ENCODE results near the gene SYCP3. TPM values are rescaled to one million over a fixed set of nuclear protein-coding genes. Genes with fewer than 3 reads are reported as not detected.
A peak's percentile ranks its signal among the peaks of the same experiment; 100 is the strongest.

Gene SYCP3
- total RNA-seq, 1 donor from 2014 or later: 0.64 TPM

- Histone ChIP-seq H3K9me3 (no peaks in the 10 kb centered on the region), H3K27ac (no peak overlapping the region), H3K4me1 (no peaks in the 10 kb centered on the region), H3K27me3 (no peaks in the 10 kb centered on the region), H3K4me3 (no peak overlapping the region), H3K36me3 (peaks cover 38% of the 10 kb centered on the region)
- no peak for TF ChIP-seq CTCF (IDR thresholded peaks at IDR 0.05)
- DNase-seq (no peak), ATAC-seq (no peak)
- intact Hi-C loops (cut with DNase I): no loop called here
Observed at GRCh38 chr12:101729842-101730241, 9.4 kb downstream of the SYCP3 start.

GRCh38 chr12:101727098-101727497 is 12.2 kb downstream of the SYCP3 start:
- Histone ChIP-seq H3K27ac (no peak overlapping the region), H3K9me3 (no peaks in the 10 kb centered on the region), H3K36me3 (peaks cover 53% of the 10 kb centered on the region), H3K27me3 (no peaks in the 10 kb centered on the region), H3K4me3 (no peak overlapping the region), H3K4me1 (no peaks in the 10 kb centered on the region)
- DNase-seq: no peak
- no peak for TF ChIP-seq CTCF (IDR thresholded peaks at IDR 0.05)
- intact Hi-C loops (cut with DNase I): no loop called here
- ATAC-seq: no peak

- H3K27ac ChIP-seq: no peak overlapping the region
- no peaks in the 10 kb centered on the region for H3K27me3 ChIP-seq
- no peak overlapping the region for H3K4me3 ChIP-seq
- intact Hi-C loops (cut with DNase I): no loop called here
- DNase-seq: no peak
- H3K4me1 ChIP-seq: no peaks in the 10 kb centered on the region
- no peak for ATAC-seq
- TF ChIP-seq CTCF (IDR thresholded peaks at IDR 0.05): no peak
- no peaks in the 10 kb centered on the region for H3K9me3 ChIP-seq
- peaks cover 41% of the 10 kb centered on the region for H3K36me3 ChIP-seq
Observed at GRCh38 chr12:101722392-101722791, 16.9 kb downstream of the SYCP3 start.

- H3K4me1 ChIP-seq: no peaks in the 10 kb centered on the region
- intact Hi-C loops (cut with DNase I): no loop called here
- ATAC-seq (no peak), DNase-seq (no peak)
- H3K27ac ChIP-seq: no peak overlapping the region
- no peaks in the 10 kb centered on the region for H3K9me3 ChIP-seq
- peaks cover 39% of the 10 kb centered on the region for H3K36me3 ChIP-seq
- no peak overlapping the region for H3K4me3 ChIP-seq
- H3K27me3 ChIP-seq: no peaks in the 10 kb centered on the region
- no peak for TF ChIP-seq CTCF (IDR thresholded peaks at IDR 0.05)
Observed at GRCh38 chr12:101720118-101720517, 19.1 kb downstream of the SYCP3 start.

GRCh38 chr12:101719566-101719965 is 19.7 kb downstream of the SYCP3 start:
- no peaks in the 10 kb centered on the region for H3K9me3 ChIP-seq
- H3K4me3 ChIP-seq: no peak overlapping the region
- no peak for TF ChIP-seq CTCF (IDR thresholded peaks at IDR 0.05)
- H3K4me1 ChIP-seq: no peaks in the 10 kb centered on the region
- DNase-seq (no peak), ATAC-seq (no peak)
- intact Hi-C loops (cut with DNase I): no loop called here
- no peak overlapping the region for H3K27ac ChIP-seq
- H3K36me3 ChIP-seq: peaks cover 34% of the 10 kb centered on the region
- no peaks in the 10 kb centered on the region for H3K27me3 ChIP-seq

GRCh38 chr12:101714877-101715444 is 24.3 kb downstream of the SYCP3 start:
- DNase-seq: no peak
- TF ChIP-seq CTCF (IDR thresholded peaks at IDR 0.05): no peak
- H3K27ac ChIP-seq: no peak overlapping the region
- no peaks in the 10 kb centered on the region for H3K9me3 ChIP-seq
- H3K36me3 ChIP-seq: peaks cover 4% of the 10 kb centered on the region
- ATAC-seq: peak; percentile 41
- intact Hi-C loops (cut with DNase I): no loop called here
- no peak overlapping the region for H3K4me3 ChIP-seq
- no peaks in the 10 kb centered on the region for H3K4me1 ChIP-seq
- no peaks in the 10 kb centered on the region for H3K27me3 ChIP-seq
